Left ventricle myocardium inferior (tissue), 1 donor: ENCODE results near the gene WDR44. TPM values are rescaled to one million over a fixed set of nuclear protein-coding genes. Genes with fewer than 3 reads are reported as not detected.
"Not testable (repeated sequence)": the region's sequence is repeated elsewhere in the genome, so short reads cannot be mapped to it uniquely, and the experiment has no call there.

Experiments
- DNase-seq: peaks from one replicate; pipeline ENCODE4 v3.0.0-alpha.2; 2020
- H3K27ac ChIP-seq: fragments of 200-600 bp; replicated peaks from 2 replicates; pipeline ENCODE4 v1.8.0; 2021
- H3K27me3 ChIP-seq: fragments of 200-600 bp; 2 replicates; pipeline ENCODE4 v1.8.0; 2021; ENCODE audit warnings: low read depth
- H3K36me3 ChIP-seq: fragments of 200-600 bp; 2 replicates; pipeline ENCODE4 v1.8.0; 2021
- H3K4me1 ChIP-seq: fragments of 200-600 bp; 2 replicates; pipeline ENCODE4 v1.8.0; 2021
- H3K4me3 ChIP-seq: fragments of 200-600 bp; 2 replicates; pipeline ENCODE4 v1.8.0; 2021; ENCODE audit warnings: mild to moderate bottlenecking, moderate library complexity
- H3K9me3 ChIP-seq: fragments of 200-600 bp; replicated peaks from 2 replicates; pipeline ENCODE4 v1.8.0; 2021
- intact Hi-C: fragments of 100-400 bp; cut with micrococcal nuclease; formaldehyde crosslinking; loops from one replicate; pipeline ENCODE4 v1.11.0; 2022
- long read RNA-seq: library from polyadenylated mRNA; unstranded; transcript quantifications from one replicate; pipeline ENCODE4 v2.0.0, GENCODE V29; 2021
- total RNA-seq: library from RNA; stranded (reverse); fragmentation: NEBNext Ultra II Directional; extraction: Animal tissue kit (Norgen Biotek cat#: 25700); gene quantifications from one replicate; pipeline ENCODE4 v1.2.1, GENCODE V29; 2021
- TF ChIP-seq, protein P1 (sequence below): fragments of 200-600 bp; IDR thresholded peaks from 2 replicates; pipeline ENCODE4 v1.8.0; 2021; ENCODE audit warnings: antibody characterized with exemption, mild to moderate bottlenecking, borderline replicate concordance
- donor health status: DM: no; HTN: yes; CAD: no; lungs with severe emphysema.

Gene WDR44
- 13.4 TPM for total RNA-seq
- long read RNA-seq, full-length matches to known transcripts = 18 of 29 reads
- long read RNA-seq, partial matches to known transcripts = 6 of 29 reads
- long read RNA-seq, other reads (novel, unspliced or antisense) = 5 of 29 reads

DNA sequence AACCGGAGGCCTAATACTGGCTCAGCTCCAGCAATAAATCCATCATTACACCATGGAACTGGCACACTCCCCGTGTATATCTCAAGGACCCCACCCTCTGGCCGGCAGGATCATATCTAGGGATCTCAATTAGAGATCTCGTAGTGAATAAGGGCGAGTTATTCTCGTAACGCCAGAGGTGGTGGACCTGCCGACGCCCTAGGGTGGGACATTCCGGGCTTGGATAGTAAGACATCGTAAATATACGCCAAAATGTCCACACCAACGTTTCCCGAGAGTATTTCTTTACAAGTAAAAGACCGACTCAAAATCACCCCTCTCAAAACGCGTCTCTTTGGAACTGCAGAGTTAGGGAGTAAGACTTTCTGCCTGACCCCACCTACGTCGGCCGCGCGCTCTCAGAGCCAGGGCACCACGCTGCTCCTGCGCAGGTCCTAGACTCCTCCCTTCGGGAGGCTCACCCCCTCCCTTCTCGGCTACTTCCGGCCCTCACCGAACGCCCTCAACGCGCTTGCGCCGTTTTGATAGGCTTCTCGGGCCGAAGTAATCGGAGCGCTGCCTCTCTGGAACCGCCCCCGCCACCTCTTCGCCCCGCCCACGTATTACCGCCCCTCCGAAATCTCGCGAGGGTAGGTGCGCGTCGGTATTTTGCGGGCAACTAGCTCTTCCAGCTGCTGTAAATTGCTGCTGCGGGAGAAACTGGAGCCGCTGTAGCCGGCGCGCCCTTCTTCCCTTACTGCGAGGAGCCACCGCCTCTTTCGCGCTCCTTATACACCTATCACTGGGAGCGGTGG, at the start of gene WDR44:
TSS of gene WDR44 (plus strand) at position 643 of the 794 bp plus-strand sequence. CDS start 398 bp downstream, outside the sequence.
- DNase-seq = peak; percentile 91
- H3K27me3 ChIP-seq = no peaks in the 10 kb centered on the region
- peak within 1 kb of the TSS; percentile 80 for H3K4me3 ChIP-seq
- intact Hi-C loops = no loop called here
- TF ChIP-seq, protein P1, sequence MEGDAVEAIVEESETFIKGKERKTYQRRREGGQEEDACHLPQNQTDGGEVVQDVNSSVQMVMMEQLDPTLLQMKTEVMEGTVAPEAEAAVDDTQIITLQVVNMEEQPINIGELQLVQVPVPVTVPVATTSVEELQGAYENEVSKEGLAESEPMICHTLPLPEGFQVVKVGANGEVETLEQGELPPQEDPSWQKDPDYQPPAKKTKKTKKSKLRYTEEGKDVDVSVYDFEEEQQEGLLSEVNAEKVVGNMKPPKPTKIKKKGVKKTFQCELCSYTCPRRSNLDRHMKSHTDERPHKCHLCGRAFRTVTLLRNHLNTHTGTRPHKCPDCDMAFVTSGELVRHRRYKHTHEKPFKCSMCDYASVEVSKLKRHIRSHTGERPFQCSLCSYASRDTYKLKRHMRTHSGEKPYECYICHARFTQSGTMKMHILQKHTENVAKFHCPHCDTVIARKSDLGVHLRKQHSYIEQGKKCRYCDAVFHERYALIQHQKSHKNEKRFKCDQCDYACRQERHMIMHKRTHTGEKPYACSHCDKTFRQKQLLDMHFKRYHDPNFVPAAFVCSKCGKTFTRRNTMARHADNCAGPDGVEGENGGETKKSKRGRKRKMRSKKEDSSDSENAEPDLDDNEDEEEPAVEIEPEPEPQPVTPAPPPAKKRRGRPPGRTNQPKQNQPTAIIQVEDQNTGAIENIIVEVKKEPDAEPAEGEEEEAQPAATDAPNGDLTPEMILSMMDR = no peak
- peak within 1 kb of the TSS; percentile 94 for H3K27ac ChIP-seq
- H3K36me3 ChIP-seq = no peaks in the 10 kb centered on the region
- no peaks in the 10 kb centered on the region for H3K9me3 ChIP-seq
- peaks cover 27% of the 10 kb centered on the region for H3K4me1 ChIP-seq

- H3K9me3 ChIP-seq = peaks cover 19% of the 10 kb centered on the region
- DNase-seq, H3K36me3 ChIP-seq, H3K4me3 ChIP-seq, H3K27me3 ChIP-seq, H3K27ac ChIP-seq, H3K4me1 ChIP-seq, intact Hi-C loops: not testable (repeated sequence)
Measured at GRCh38 chrX:118305827-118306226, 40.1 kb upstream of the WDR44 start.

DNA sequence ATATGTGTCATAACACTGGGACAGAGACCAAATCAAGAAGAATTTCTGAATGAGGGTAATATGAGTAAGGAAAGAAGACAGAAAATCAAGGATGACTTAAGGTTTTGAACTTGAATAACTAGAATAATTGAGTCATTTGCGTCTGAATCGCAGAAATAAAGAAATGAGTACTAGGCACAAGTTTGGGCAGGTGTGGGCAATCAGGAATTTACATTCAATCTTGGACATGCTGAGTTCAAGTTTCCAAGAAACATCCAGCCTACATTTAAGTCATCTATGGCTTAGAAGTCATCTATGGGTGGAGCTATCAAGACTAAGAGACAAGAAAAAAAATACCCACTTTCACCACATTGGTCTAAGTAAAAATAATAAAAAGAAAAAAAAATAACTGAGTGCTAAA, 30.4 kb upstream of the WDR44 start:
- intact Hi-C loops = no loop called here

GRCh38 chrX:118324588-118324987, 21.3 kb upstream of the WDR44 start:
- Histone ChIP-seq H3K27me3 (no peaks in the 10 kb centered on the region), H3K4me1 (no peaks in the 10 kb centered on the region), H3K36me3 (no peaks in the 10 kb centered on the region), H3K27ac (no peak overlapping the region), H3K9me3 (no peaks in the 10 kb centered on the region), H3K4me3 (no peak overlapping the region)
- TF ChIP-seq, protein P1 = no peak
- intact Hi-C loops = no loop called here
- no peak for DNase-seq

More for the DNA sequence above, 30.4 kb upstream of the WDR44 start:
- no peak overlapping the region for H3K27ac ChIP-seq
- H3K4me1 ChIP-seq = no peaks in the 10 kb centered on the region
- no peaks in the 10 kb centered on the region for H3K27me3 ChIP-seq
- no peaks in the 10 kb centered on the region for H3K36me3 ChIP-seq
- TF ChIP-seq, protein P1 = no peak
- DNase-seq = no peak
- no peak overlapping the region for H3K4me3 ChIP-seq
- no peaks in the 10 kb centered on the region for H3K9me3 ChIP-seq

- no peak overlapping the region for H3K27ac ChIP-seq
- no peaks in the 10 kb centered on the region for H3K9me3 ChIP-seq
- no peak for DNase-seq
- H3K4me3 ChIP-seq = no peak overlapping the region
- H3K36me3 ChIP-seq = no peaks in the 10 kb centered on the region
- H3K27me3 ChIP-seq = no peaks in the 10 kb centered on the region
- TF ChIP-seq, protein P1 = peak; percentile 38
- H3K4me1 ChIP-seq = no peaks in the 10 kb centered on the region
- intact Hi-C loops = no loop called here
Measured at GRCh38 chrX:118325453-118325852, 20.5 kb upstream of the WDR44 start.

GRCh38 chrX:118329175-118329574, 16.7 kb upstream of the WDR44 start:
- intact Hi-C loops = no loop called here
- Histone ChIP-seq H3K27ac (no peak overlapping the region), H3K27me3 (no peaks in the 10 kb centered on the region), H3K4me3 (no peak overlapping the region), H3K4me1 (no peaks in the 10 kb centered on the region), H3K36me3 (no peaks in the 10 kb centered on the region), H3K9me3 (no peaks in the 10 kb centered on the region)
- TF ChIP-seq, protein P1 = no peak
- DNase-seq = no peak
